MM.1S (cell line): ENCODE data around the gene SORCS2.

Source experiments
- CTCF ChIP-seq: fragments of 300-600 bp; sonication (generic); IDR thresholded peaks from 2 replicates; pipeline ENCODE4 v1.5.1; 2016; ENCODE audit warnings: antibody characterized with exemption, low read length, mixed read lengths
- EZH2 ChIP-seq: fragments of 300-600 bp; sonication (generic); optimal IDR thresholded peaks from 2 replicates; pipeline ENCODE3; 2017; ENCODE audit warnings: low read depth, mild to moderate bottlenecking, antibody characterized with exemption, low read length, mixed read lengths
- EZH2phosphoT487 ChIP-seq: fragments of 300-600 bp; sonication (generic); IDR thresholded peaks from 2 replicates; pipeline ENCODE4 v1.6.1; 2018; ENCODE audit warnings: antibody characterized with exemption, low read length

- no peak for TF ChIP-seq CTCF
- no peak for TF ChIP-seq EZH2
- TF ChIP-seq EZH2phosphoT487 = no peak
These were observed 247.4 kb downstream of the SORCS2 start for GRCh38 chr4:7439699-7440098.
